LHCN-M2 (cell line): Measurements from ENCODE around the gene SYT8. TPM values are rescaled to one million over a fixed set of nuclear protein-coding genes. Genes with fewer than 3 reads are reported as not detected.
"Not testable (repeated sequence)": the region's sequence is repeated elsewhere in the genome, so short reads cannot be mapped to it uniquely, and the experiment has no call there.

Experiments
- DNase-seq: peaks from one replicate; pipeline ENCODE4 v3.0.0-alpha.2; 2012; ENCODE audit warnings: low read depth
- total RNA-seq: library from RNA; depleted of rRNA; stranded (reverse); fragments of >200 nt; gene quantifications from 2 replicates; pipeline ENCODE4 v1.2.3, GENCODE V29; 2014; rRNA removed

SYT8 gene
- total RNA-seq, 1 experiment from 2014 or later: 0.17 TPM

DNA sequence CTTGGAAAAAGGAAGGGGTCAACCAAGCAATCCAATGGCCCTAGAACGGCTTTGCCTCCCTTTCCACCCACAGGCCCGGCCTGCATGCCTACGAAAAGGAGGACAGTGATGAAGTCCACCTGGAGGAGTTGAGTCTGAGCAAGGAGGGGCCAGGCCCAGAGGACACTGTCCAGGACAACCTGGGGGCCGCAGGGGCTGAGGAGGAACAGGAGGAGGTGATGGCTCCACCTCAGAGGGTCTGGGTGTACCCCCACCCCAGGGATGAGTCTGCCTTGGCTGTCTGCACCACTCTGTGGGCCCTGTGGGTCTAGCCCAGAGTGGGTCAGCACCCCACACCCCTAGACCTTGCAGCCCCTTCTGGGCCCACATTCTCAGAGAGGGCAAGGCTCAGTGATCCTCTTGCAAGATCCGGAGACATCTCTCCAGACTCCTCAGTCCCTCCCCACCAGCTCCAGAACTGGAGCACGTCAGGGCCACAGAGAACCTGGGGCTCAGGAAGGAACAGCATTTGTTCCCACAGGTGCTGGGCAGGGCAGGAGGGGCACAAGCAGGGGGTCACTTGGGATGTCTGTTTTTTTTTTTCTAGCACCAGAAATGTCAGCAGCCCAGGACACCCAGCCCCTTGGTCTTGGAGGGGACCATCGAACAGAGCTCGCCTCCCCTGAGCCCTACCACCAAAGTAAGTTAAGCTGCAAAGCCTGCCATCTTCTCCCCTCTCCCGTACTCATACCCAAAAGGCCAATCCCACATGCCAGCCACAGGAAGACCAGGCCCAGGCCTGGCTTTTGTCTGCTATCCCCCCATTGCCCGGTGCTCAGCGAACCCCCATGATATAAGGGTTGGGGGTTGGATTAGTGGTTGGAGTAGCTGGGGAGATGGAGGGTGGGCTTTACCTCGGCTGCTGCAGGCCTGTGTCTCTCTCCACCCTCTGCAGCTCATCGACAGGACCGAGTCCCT, 48.8 kb downstream of the SYT8 start:
- DNase-seq: no peak

DNA sequence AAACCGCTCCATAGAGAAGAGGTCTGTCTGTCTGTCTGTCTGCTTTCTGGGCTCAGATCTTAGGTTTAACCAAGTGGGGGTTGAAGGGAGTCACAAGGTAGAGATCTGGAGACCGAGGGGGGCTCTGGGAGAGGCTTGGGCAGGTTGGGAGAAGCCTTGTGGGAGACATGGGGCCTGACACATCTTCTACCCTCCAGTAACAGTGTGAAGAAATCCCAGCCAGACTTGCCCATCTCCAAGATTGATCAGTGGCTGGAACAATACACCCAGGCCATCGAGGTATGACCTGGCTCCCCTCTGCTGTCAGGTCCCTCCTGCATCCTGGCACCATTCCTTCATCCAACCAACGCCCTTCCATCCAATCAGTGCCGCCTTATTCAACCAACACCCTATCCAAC, 49.5 kb downstream of the SYT8 start:
- DNase-seq: no peak

DNA sequence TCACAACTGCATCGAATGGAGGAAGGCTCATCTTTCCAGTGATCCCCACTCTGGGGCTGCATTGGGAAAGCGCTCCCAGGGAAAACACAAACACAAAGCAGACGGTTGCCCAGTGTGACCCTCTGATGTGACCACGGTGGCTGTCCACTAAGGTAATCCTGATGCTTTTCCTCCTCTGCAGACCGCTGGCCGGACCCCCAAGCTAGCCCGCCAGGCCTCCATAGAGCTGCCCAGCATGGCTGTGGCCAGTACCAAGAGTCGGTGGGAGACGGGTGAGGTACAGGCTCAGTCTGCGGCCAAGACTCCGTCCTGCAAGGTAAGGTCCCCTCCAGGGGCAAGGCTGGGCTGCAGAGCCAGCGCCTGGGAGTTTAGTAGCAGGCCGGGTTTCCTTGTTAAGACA, 51.8 kb downstream of the SYT8 start:
- not testable (repeated sequence) for DNase-seq

Other genes with a start within 250 kb of the SYT8 start
- not detected in 2 replicates for gene KRTAP5-1, start 249.7 kb upstream of the SYT8 start, total RNA-seq
- not detected in 2 replicates for gene KRTAP5-2, start 236.7 kb upstream of the SYT8 start, total RNA-seq
- not detected in 2 replicates for gene KRTAP5-3, start 226.5 kb upstream of the SYT8 start, total RNA-seq
- gene KRTAP5-4, start 212.9 kb upstream of the SYT8 start, total RNA-seq: not detected in 2 replicates
- not detected in 2 replicates for gene KRTAP5-5, start 205.2 kb upstream of the SYT8 start, total RNA-seq
- not detected in 2 replicates for gene KRTAP5-6, start 137.8 kb upstream of the SYT8 start, total RNA-seq
- 12.6 and 20.1 TPM in 2 replicates for gene IFITM10, start 84.4 kb upstream of the SYT8 start, total RNA-seq
- 448 and 475 TPM in 2 replicates for gene CTSD, start 71.1 kb upstream of the SYT8 start, total RNA-seq
- 0.29 TPM in 1 of 2 replicates, not detected in the other for gene TNNI2, start 4.0 kb downstream of the SYT8 start, total RNA-seq
- gene LSP1, start 18.1 kb downstream of the SYT8 start, total RNA-seq: 311 and 321 TPM in 2 replicates
- gene PRR33, start 56.9 kb downstream of the SYT8 start, total RNA-seq: under 0.01 TPM in 1 of 2 replicates, not detected in the other
- 1.9 TPM in 1 of 2 replicates, not detected in the other for gene TNNT3, start 84.7 kb downstream of the SYT8 start, total RNA-seq
- 191 and 219 TPM in 2 replicates for gene MRPL23, start 112.3 kb downstream of the SYT8 start, total RNA-seq
- gene H19, start 162.9 kb downstream of the SYT8 start, total RNA-seq: 4,327 and 6,113 TPM in 2 replicates